ENCODE measurements around the gene GJA4.

The GJA4 gene

DNA sequence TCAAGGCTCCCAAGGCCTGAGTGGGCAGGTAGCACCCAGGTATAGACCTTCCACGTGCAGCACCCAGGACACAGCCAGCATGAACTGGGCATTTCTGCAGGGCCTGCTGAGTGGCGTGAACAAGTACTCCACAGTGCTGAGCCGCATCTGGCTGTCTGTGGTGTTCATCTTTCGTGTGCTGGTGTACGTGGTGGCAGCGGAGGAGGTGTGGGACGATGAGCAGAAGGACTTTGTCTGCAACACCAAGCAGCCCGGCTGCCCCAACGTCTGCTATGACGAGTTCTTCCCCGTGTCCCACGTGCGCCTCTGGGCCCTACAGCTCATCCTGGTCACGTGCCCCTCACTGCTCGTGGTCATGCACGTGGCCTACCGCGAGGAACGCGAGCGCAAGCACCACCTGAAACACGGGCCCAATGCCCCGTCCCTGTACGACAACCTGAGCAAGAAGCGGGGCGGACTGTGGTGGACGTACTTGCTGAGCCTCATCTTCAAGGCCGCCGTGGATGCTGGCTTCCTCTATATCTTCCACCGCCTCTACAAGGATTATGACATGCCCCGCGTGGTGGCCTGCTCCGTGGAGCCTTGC, 31.5 kb upstream of the GJA4 start:
- no peaks in the 10 kb centered on the region for H3K79me2 ChIP-seq (ENCODE audit: insufficient read depth, low read length)
- no peaks in the 10 kb centered on the region for H4K20me1 ChIP-seq (ENCODE audit: insufficient read depth, low read length)
- H3K27ac ChIP-seq (ENCODE audit: low read depth, low read length, poor library complexity, severe bottlenecking): no peak overlapping the region
- no peak overlapping the region for H3K9ac ChIP-seq (ENCODE audit: low read length)
- no peaks in the 10 kb centered on the region for H3K9me2 ChIP-seq (ENCODE audit: low read depth, low read length)
- no peaks in the 10 kb centered on the region for H3K36me3 ChIP-seq (ENCODE audit: insufficient read depth, low read length)
- H3K4me3 ChIP-seq (ENCODE audit: low read depth, low read length, poor library complexity, severe bottlenecking): no peak overlapping the region
- H3K27me3 ChIP-seq (ENCODE audit: insufficient read depth, low read length): no peaks in the 10 kb centered on the region; the same call in 1 of the 2 replicates
- no peak overlapping the region for H2AFZ ChIP-seq (ENCODE audit: low read length)
- no peaks in the 10 kb centered on the region for H3F3A ChIP-seq (ENCODE audit: insufficient read depth, low read length)
- H3K4me2 ChIP-seq (ENCODE audit: low read length): no peak overlapping the region
- H3K9me3 ChIP-seq (ENCODE audit: low read length): no peaks in the 10 kb centered on the region
- TF ChIP-seq, protein P1, sequence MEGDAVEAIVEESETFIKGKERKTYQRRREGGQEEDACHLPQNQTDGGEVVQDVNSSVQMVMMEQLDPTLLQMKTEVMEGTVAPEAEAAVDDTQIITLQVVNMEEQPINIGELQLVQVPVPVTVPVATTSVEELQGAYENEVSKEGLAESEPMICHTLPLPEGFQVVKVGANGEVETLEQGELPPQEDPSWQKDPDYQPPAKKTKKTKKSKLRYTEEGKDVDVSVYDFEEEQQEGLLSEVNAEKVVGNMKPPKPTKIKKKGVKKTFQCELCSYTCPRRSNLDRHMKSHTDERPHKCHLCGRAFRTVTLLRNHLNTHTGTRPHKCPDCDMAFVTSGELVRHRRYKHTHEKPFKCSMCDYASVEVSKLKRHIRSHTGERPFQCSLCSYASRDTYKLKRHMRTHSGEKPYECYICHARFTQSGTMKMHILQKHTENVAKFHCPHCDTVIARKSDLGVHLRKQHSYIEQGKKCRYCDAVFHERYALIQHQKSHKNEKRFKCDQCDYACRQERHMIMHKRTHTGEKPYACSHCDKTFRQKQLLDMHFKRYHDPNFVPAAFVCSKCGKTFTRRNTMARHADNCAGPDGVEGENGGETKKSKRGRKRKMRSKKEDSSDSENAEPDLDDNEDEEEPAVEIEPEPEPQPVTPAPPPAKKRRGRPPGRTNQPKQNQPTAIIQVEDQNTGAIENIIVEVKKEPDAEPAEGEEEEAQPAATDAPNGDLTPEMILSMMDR (IDR thresholded peaks at IDR 0.05; ENCODE audit: low read length): no peak
- no peak for TF ChIP-seq EZH2 (IDR thresholded peaks at IDR 0.05; ENCODE audit: borderline replicate concordance, low read length)
- H3K4me1 ChIP-seq (ENCODE audit: insufficient read depth, low read length, severe bottlenecking): no peaks in the 10 kb centered on the region

DNA sequence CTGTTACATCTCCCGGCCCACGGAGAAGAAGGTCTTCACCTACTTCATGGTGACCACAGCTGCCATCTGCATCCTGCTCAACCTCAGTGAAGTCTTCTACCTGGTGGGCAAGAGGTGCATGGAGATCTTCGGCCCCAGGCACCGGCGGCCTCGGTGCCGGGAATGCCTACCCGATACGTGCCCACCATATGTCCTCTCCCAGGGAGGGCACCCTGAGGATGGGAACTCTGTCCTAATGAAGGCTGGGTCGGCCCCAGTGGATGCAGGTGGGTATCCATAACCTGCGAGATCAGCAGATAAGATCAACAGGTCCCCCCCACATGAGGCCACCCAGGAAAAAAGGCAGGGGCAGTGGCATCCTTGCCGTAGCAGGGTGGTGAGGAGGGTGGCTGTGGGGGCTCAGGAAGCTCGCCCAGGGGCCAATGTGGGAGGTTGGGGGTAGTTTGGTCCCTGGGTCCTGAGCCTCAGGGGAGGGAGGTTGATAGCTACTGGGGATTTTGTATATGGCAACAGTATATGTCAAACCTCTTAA, 31.0 kb upstream of the GJA4 start:
- no peaks in the 10 kb centered on the region for H3K4me1 ChIP-seq (ENCODE audit: insufficient read depth, low read length, severe bottlenecking)
- no peak overlapping the region for H3K27ac ChIP-seq (ENCODE audit: low read depth, low read length, poor library complexity, severe bottlenecking)
- H3K27me3 ChIP-seq (ENCODE audit: insufficient read depth, low read length): no peaks in the 10 kb centered on the region; the same call in 1 of the 2 replicates
- H3K9ac ChIP-seq (ENCODE audit: low read length): no peak overlapping the region
- no peaks in the 10 kb centered on the region for H4K20me1 ChIP-seq (ENCODE audit: insufficient read depth, low read length)
- no peak overlapping the region for H2AFZ ChIP-seq (ENCODE audit: low read length)
- no peaks in the 10 kb centered on the region for H3K9me3 ChIP-seq (ENCODE audit: low read length)
- no peak for TF ChIP-seq EZH2 (IDR thresholded peaks at IDR 0.05; ENCODE audit: borderline replicate concordance, low read length)
- TF ChIP-seq, protein P1 (IDR thresholded peaks at IDR 0.05; ENCODE audit: low read length): no peak
- H3K9me2 ChIP-seq (ENCODE audit: low read depth, low read length): no peaks in the 10 kb centered on the region
- H3K79me2 ChIP-seq (ENCODE audit: insufficient read depth, low read length): no peaks in the 10 kb centered on the region
- no peaks in the 10 kb centered on the region for H3K36me3 ChIP-seq (ENCODE audit: insufficient read depth, low read length)
- no peak overlapping the region for H3K4me2 ChIP-seq (ENCODE audit: low read length)
- no peak overlapping the region for H3K4me3 ChIP-seq (ENCODE audit: low read depth, low read length, poor library complexity, severe bottlenecking)
- no peaks in the 10 kb centered on the region for H3F3A ChIP-seq (ENCODE audit: insufficient read depth, low read length)

DNA sequence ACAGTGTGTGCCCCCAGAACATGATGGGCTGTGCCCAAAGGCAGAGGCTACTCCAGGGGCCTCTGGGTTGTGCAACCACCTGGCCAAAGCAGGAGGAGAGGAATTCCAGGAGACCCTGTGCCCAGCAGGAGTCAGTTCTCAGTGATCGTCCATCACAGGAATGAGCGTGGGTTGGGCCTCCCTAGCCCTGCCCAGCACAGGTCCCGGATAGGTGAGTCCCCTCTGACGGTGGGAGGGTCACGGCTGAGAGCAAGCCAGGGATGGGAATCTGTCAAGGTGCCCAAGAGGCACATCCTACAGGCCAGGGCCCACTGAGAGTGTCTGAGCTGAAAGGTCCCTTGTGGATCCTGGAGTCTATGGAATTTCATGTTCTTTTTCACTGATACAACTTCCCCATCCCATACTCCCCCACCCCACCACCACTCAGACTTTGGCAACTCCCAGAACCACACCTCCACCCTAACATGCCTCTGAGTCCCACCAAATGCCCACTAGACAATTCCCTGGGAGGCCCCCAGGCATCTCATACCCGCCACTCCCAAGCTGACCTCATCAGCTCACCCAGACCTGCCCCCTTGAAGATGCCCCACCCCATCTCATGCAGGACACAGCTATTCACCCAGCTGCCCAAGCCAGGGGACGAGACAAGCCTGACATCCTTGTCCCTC, 30.2 kb upstream of the GJA4 start:
- no peaks in the 10 kb centered on the region for H3K9me2 ChIP-seq (ENCODE audit: low read depth, low read length)
- H3K9ac ChIP-seq (ENCODE audit: low read length): no peak overlapping the region
- no peaks in the 10 kb centered on the region; the same call in 1 of the 2 replicates for H3K27me3 ChIP-seq (ENCODE audit: insufficient read depth, low read length)
- no peaks in the 10 kb centered on the region for H4K20me1 ChIP-seq (ENCODE audit: insufficient read depth, low read length)
- H3K9me3 ChIP-seq (ENCODE audit: low read length): no peaks in the 10 kb centered on the region
- no peak overlapping the region for H3K4me2 ChIP-seq (ENCODE audit: low read length)
- no peaks in the 10 kb centered on the region for H3K79me2 ChIP-seq (ENCODE audit: insufficient read depth, low read length)
- no peak overlapping the region for H2AFZ ChIP-seq (ENCODE audit: low read length)
- TF ChIP-seq, protein P1 (IDR thresholded peaks at IDR 0.05; ENCODE audit: low read length): no peak
- no peaks in the 10 kb centered on the region for H3F3A ChIP-seq (ENCODE audit: insufficient read depth, low read length)
- no peaks in the 10 kb centered on the region for H3K36me3 ChIP-seq (ENCODE audit: insufficient read depth, low read length)
- H3K4me3 ChIP-seq (ENCODE audit: low read depth, low read length, poor library complexity, severe bottlenecking): no peak overlapping the region
- no peak overlapping the region for H3K27ac ChIP-seq (ENCODE audit: low read depth, low read length, poor library complexity, severe bottlenecking)
- no peaks in the 10 kb centered on the region for H3K4me1 ChIP-seq (ENCODE audit: insufficient read depth, low read length, severe bottlenecking)
